Liver (tissue), 9 donors: ENCODE measurements around the gene AQP5. TPM values are rescaled to one million over a fixed set of nuclear protein-coding genes. Genes with fewer than 3 reads are reported as not detected.

ENCODE experiments used
- DNase-seq: peaks from one replicate; pipeline ENCODE4 v3.0.0-alpha.2; 2017; ENCODE audit warnings: low spot score
- H3K27ac ChIP-seq, 2 donors: one replicate each; pipeline ENCODE4 v1.7.0; 2013; ENCODE audit warnings: inconsistent platforms in 2 of 2, low read length in 2 of 2, control low read depth in 1 of 2, low read depth in 1 of 2, mild to moderate bottlenecking in 1 of 2
- H3K27me3 ChIP-seq, 4 donors: one replicate each; pipeline versions ENCODE4 v1.6.1 to v1.7.0; 2013; ENCODE audit warnings: low read length in 3 of 4, inconsistent platforms in 1 of 4, mild to moderate bottlenecking in 1 of 4, moderate library complexity in 1 of 4; ENCODE audit not compliant: control insufficient read depth in 4 of 4, insufficient read depth in 4 of 4
- H3K36me3 ChIP-seq, 4 donors: one replicate each; pipeline versions ENCODE4 v1.6.1 to v1.7.0; 2013; ENCODE audit warnings: low read length in 3 of 4, mild to moderate bottlenecking in 3 of 4, low read depth in 1 of 4, moderate library complexity in 1 of 4; ENCODE audit not compliant: control insufficient read depth in 4 of 4, insufficient read depth in 3 of 4
- H3K4me1 ChIP-seq, 4 donors: one replicate each; pipeline versions ENCODE4 v1.6.1 to v1.7.0; 2013; ENCODE audit warnings: low read length in 3 of 4, mild to moderate bottlenecking in 3 of 4, moderate library complexity in 1 of 4; ENCODE audit not compliant: control insufficient read depth in 4 of 4, insufficient read depth in 4 of 4
- H3K4me3 ChIP-seq, 3 donors: one replicate each; pipeline versions ENCODE4 v1.6.1 to v1.7.0; 2013; ENCODE audit warnings: low read length in 3 of 3, control low read depth in 1 of 3, low read depth in 1 of 3, mild to moderate bottlenecking in 1 of 3
- H3K9ac ChIP-seq, 2 donors: one replicate each; pipeline ENCODE4 v1.7.0; 2013; ENCODE audit warnings: low read length in 2 of 2, mild to moderate bottlenecking in 2 of 2, moderate library complexity in 2 of 2, control low read depth in 1 of 2, low read depth in 1 of 2
- H3K9me3 ChIP-seq, 4 donors: one replicate each; pipeline versions ENCODE4 v1.6.1 to v1.7.0; 2013; ENCODE audit warnings: low read length in 3 of 4; ENCODE audit not compliant: control insufficient read depth in 4 of 4
- ATF3 ChIP-seq: IDR thresholded peaks from 2 replicates; pipeline ENCODE4 v1.6.1; 2016; ENCODE audit warnings: antibody characterized with exemption
- FOXA1 ChIP-seq: IDR thresholded peaks from 2 replicates; pipeline ENCODE4 v1.6.1; 2016; ENCODE audit warnings: antibody characterized with exemption
- HNF4G ChIP-seq: IDR thresholded peaks from 2 replicates; pipeline ENCODE4 v1.6.1; 2016; ENCODE audit warnings: antibody characterized with exemption
- JUND ChIP-seq, 2 donors: IDR thresholded peaks; 2 replicates each; pipeline ENCODE4 v1.6.1; 2016; ENCODE audit warnings: antibody characterized with exemption in 2 of 2
- RAD21 ChIP-seq, 2 donors: IDR thresholded peaks; 2 replicates each; pipeline ENCODE4 v1.6.1; 2016; ENCODE audit warnings: antibody characterized with exemption in 2 of 2, mild to moderate bottlenecking in 2 of 2
- YY1 ChIP-seq: IDR thresholded peaks from 2 replicates; pipeline ENCODE4 v1.6.1; 2016; ENCODE audit warnings: antibody characterized with exemption, mild to moderate bottlenecking
- WGBS: extraction: QIAGEN DNeasy Blood & Tissue Kit; methylation state at CpG from one replicate; pipeline ENCODE4 v1.1.7; 2013; 5-methylcytosine and 5-hydroxymethylcytosine counted together
- polyA plus RNA-seq, 2 donors: library from polyadenylated mRNA; stranded (reverse) in 1 of 2; unstranded in 1 of 2; fragments of 200-250 nt in 1 of 2; fragments of >200 nt in 1 of 2; fragmentation: Nextera tagmentation in 1 of 2; extraction: Ambion mirVana in 1 of 2; gene quantifications; one replicate each; pipeline versions ENCODE4 v1.2.1 to v1.2.3, GENCODE V29; 2013 to 2015
- total RNA-seq, 2 donors: library from RNA; depleted of rRNA; stranded (reverse); fragments of >200 nt; gene quantifications; one replicate each; pipeline ENCODE4 v1.2.3, GENCODE V29; 2014
- TF ChIP-seq, protein P1 (sequence below): fragments of 150-350 bp; IDR thresholded peaks from 2 replicates; pipeline ENCODE4 v1.5.1; 2017; ENCODE audit warnings: improper control_type of control experiment, low read depth, low read length; ENCODE audit not compliant: missing input control
- TF ChIP-seq, protein P2 (sequence below): IDR thresholded peaks from 2 replicates; pipeline ENCODE4 v1.6.1; 2016; ENCODE audit warnings: antibody characterized with exemption, mild to moderate bottlenecking
- TF ChIP-seq, protein P3 (sequence below): IDR thresholded peaks from 2 replicates; pipeline ENCODE4 v1.6.1; 2016; ENCODE audit warnings: antibody characterized with exemption
- donor health status: healthy.
- donor health status: healthy.
- donor health status: healthy.
- donor health status: healthy.
- donor health status: healthy.

Gene AQP5
- total and polyA plus RNA-seq, 4 donors: not detected

GRCh38 chr12:50014342-50014741 lies 52.7 kb downstream of the AQP5 start:
- H3K36me3 ChIP-seq: no peaks in the 10 kb centered on the region
- DNase-seq: no peak
- no peak overlapping the region for H3K4me3 ChIP-seq
- 95% methylated on average over 3 of the region's 3 CpGs for WGBS
- no peak overlapping the region for H3K9ac ChIP-seq
- no peak overlapping the region for H3K27ac ChIP-seq
- H3K4me1 ChIP-seq: peaks cover 0 to 6% (median 3%) of the 10 kb centered on the region in 4 donors
- no peaks in the 10 kb centered on the region for H3K9me3 ChIP-seq
- H3K27me3 ChIP-seq: no peaks in the 10 kb centered on the region
- TF ChIP-seq ATF3 (no peak), YY1 (no peak), FOXA1 (no peak), RAD21 (IDR thresholded peaks at IDR 0.05) (no peak), JUND (IDR thresholded peaks at IDR 0.05) (no peak), HNF4G (no peak)
- TF ChIP-seq, protein P1, sequence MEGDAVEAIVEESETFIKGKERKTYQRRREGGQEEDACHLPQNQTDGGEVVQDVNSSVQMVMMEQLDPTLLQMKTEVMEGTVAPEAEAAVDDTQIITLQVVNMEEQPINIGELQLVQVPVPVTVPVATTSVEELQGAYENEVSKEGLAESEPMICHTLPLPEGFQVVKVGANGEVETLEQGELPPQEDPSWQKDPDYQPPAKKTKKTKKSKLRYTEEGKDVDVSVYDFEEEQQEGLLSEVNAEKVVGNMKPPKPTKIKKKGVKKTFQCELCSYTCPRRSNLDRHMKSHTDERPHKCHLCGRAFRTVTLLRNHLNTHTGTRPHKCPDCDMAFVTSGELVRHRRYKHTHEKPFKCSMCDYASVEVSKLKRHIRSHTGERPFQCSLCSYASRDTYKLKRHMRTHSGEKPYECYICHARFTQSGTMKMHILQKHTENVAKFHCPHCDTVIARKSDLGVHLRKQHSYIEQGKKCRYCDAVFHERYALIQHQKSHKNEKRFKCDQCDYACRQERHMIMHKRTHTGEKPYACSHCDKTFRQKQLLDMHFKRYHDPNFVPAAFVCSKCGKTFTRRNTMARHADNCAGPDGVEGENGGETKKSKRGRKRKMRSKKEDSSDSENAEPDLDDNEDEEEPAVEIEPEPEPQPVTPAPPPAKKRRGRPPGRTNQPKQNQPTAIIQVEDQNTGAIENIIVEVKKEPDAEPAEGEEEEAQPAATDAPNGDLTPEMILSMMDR: no peak
- TF ChIP-seq, protein P2, sequence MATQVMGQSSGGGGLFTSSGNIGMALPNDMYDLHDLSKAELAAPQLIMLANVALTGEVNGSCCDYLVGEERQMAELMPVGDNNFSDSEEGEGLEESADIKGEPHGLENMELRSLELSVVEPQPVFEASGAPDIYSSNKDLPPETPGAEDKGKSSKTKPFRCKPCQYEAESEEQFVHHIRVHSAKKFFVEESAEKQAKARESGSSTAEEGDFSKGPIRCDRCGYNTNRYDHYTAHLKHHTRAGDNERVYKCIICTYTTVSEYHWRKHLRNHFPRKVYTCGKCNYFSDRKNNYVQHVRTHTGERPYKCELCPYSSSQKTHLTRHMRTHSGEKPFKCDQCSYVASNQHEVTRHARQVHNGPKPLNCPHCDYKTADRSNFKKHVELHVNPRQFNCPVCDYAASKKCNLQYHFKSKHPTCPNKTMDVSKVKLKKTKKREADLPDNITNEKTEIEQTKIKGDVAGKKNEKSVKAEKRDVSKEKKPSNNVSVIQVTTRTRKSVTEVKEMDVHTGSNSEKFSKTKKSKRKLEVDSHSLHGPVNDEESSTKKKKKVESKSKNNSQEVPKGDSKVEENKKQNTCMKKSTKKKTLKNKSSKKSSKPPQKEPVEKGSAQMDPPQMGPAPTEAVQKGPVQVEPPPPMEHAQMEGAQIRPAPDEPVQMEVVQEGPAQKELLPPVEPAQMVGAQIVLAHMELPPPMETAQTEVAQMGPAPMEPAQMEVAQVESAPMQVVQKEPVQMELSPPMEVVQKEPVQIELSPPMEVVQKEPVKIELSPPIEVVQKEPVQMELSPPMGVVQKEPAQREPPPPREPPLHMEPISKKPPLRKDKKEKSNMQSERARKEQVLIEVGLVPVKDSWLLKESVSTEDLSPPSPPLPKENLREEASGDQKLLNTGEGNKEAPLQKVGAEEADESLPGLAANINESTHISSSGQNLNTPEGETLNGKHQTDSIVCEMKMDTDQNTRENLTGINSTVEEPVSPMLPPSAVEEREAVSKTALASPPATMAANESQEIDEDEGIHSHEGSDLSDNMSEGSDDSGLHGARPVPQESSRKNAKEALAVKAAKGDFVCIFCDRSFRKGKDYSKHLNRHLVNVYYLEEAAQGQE: no peak
- TF ChIP-seq, protein P3, sequence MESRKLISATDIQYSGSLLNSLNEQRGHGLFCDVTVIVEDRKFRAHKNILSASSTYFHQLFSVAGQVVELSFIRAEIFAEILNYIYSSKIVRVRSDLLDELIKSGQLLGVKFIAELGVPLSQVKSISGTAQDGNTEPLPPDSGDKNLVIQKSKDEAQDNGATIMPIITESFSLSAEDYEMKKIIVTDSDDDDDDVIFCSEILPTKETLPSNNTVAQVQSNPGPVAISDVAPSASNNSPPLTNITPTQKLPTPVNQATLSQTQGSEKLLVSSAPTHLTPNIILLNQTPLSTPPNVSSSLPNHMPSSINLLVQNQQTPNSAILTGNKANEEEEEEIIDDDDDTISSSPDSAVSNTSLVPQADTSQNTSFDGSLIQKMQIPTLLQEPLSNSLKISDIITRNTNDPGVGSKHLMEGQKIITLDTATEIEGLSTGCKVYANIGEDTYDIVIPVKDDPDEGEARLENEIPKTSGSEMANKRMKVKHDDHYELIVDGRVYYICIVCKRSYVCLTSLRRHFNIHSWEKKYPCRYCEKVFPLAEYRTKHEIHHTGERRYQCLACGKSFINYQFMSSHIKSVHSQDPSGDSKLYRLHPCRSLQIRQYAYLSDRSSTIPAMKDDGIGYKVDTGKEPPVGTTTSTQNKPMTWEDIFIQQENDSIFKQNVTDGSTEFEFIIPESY: no peak

Other genes starting within 250 kb of the AQP5 start
- 100 to 1,000 TPM; 464 to 740 TPM for gene TMBIM6, start 220.3 kb upstream of the AQP5 start, total RNA-seq
- 1,000 to 10,000 TPM in 1 of 2 donors, 100 to 1,000 TPM in 1; 687 to 1,207 TPM for gene TMBIM6, start 220.3 kb upstream of the AQP5 start, polyA plus RNA-seq
- 1 to 10 TPM; 3.1 to 6.8 TPM for gene NCKAP5L, start 133.5 kb upstream of the AQP5 start, total RNA-seq
- 1 to 10 TPM; 2.9 to 5.2 TPM for gene NCKAP5L, start 133.5 kb upstream of the AQP5 start, polyA plus RNA-seq
- 1 to 10 TPM; 1.7 to 4.4 TPM for gene BCDIN3D, start 118.8 kb upstream of the AQP5 start, total RNA-seq
- gene BCDIN3D, start 118.8 kb upstream of the AQP5 start, polyA plus RNA-seq: 1 to 10 TPM; 2.0 to 2.2 TPM
- under 1 TPM in 1 of 2 donors, not detected in 1; 0.23 TPM for gene FAIM2, start 58.0 kb upstream of the AQP5 start, total RNA-seq
- under 1 TPM in 1 of 2 donors, not detected in 1; 0.06 TPM for gene FAIM2, start 58.0 kb upstream of the AQP5 start, polyA plus RNA-seq
- not detected for gene AQP2, start 11.1 kb upstream of the AQP5 start, total RNA-seq
- gene AQP2, start 11.1 kb upstream of the AQP5 start, polyA plus RNA-seq: not detected
- not detected for gene AQP6, start 11.1 kb downstream of the AQP5 start, total RNA-seq
- gene AQP6, start 11.1 kb downstream of the AQP5 start, polyA plus RNA-seq: under 1 TPM; 0.05 to 0.11 TPM
- 10 to 100 TPM in 1 of 2 donors, 1 to 10 TPM in 1; 2.4 to 38.3 TPM for gene RACGAP1, start 63.6 kb downstream of the AQP5 start, total RNA-seq
- gene RACGAP1, start 63.6 kb downstream of the AQP5 start, polyA plus RNA-seq: 1 to 10 TPM; 1.0 to 3.4 TPM
- under 1 TPM; 0.05 to 0.08 TPM for gene ASIC1, start 95.7 kb downstream of the AQP5 start, total RNA-seq
- under 1 TPM in 1 of 2 donors, not detected in 1; 0.06 TPM for gene ASIC1, start 95.7 kb downstream of the AQP5 start, polyA plus RNA-seq
- 10 to 100 TPM; 19.1 to 24.4 TPM for gene SMARCD1, start 123.5 kb downstream of the AQP5 start, total RNA-seq
- 10 to 100 TPM in 1 of 2 donors, 1 to 10 TPM in 1; 4.6 to 11.6 TPM for gene SMARCD1, start 123.5 kb downstream of the AQP5 start, polyA plus RNA-seq
- 100 to 1,000 TPM in 1 of 2 donors, 10 to 100 TPM in 1; 12.0 to 323 TPM for gene GPD1, start 142.1 kb downstream of the AQP5 start, total RNA-seq
- gene GPD1, start 142.1 kb downstream of the AQP5 start, polyA plus RNA-seq: 100 to 1,000 TPM in 1 of 2 donors, 10 to 100 TPM in 1; 43.8 to 127 TPM
- 10 to 100 TPM; 26.7 to 29.6 TPM for gene COX14, start 150.4 kb downstream of the AQP5 start, total RNA-seq
- gene COX14, start 150.4 kb downstream of the AQP5 start, polyA plus RNA-seq: 100 to 1,000 TPM in 1 of 2 donors, 10 to 100 TPM in 1; 77.4 to 172 TPM
- 10 to 100 TPM in 1 of 2 donors, 1 to 10 TPM in 1; 6.9 to 16.2 TPM for gene CERS5, start 205.5 kb downstream of the AQP5 start, total RNA-seq
- gene CERS5, start 205.5 kb downstream of the AQP5 start, polyA plus RNA-seq: 1 to 10 TPM; 7.3 to 9.1 TPM